Left hindlimb (tissue), 1 donor: ENCODE data around the gene MX1.

ENCODE experiments used
- DNase-seq: peaks from one replicate; pipeline ENCODE4 v3.0.0-alpha.2; 2018

MX1 gene

GRCh38 chr21:41425954-41426675, at the start of gene MX1:
Gene MX1 (plus strand): TSS chr21:41426239. CDS start chr21:41432071, 5,832 bp downstream.
- peak; percentile 65 for DNase-seq

- no peak for DNase-seq
These were observed 48.3 kb upstream of the MX1 start for GRCh38 chr21:41377715-41378114.

GRCh38 chr21:41378849-41379248, 47.2 kb upstream of the MX1 start:
- no peak for DNase-seq

- DNase-seq: no peak
These were observed 46.1 kb upstream of the MX1 start for GRCh38 chr21:41379901-41380300.

- no peak for DNase-seq
These were observed 44.3 kb upstream of the MX1 start for GRCh38 chr21:41381731-41382130.

GRCh38 chr21:41387042-41387819, 38.8 kb upstream of the MX1 start:
- no peak for DNase-seq

GRCh38 chr21:41387824-41388223, 38.2 kb upstream of the MX1 start:
- no peak for DNase-seq

GRCh38 chr21:41388259-41388658, 37.8 kb upstream of the MX1 start:
- no peak for DNase-seq

GRCh38 chr21:41390043-41390639, 35.9 kb upstream of the MX1 start:
- DNase-seq: no peak

- no peak for DNase-seq
These were observed 32.1 kb upstream of the MX1 start for GRCh38 chr21:41393876-41394465.

- no peak for DNase-seq
These were observed 29.4 kb upstream of the MX1 start for GRCh38 chr21:41396558-41397075.

GRCh38 chr21:41397471-41397891, 28.6 kb upstream of the MX1 start:
- no peak for DNase-seq

GRCh38 chr21:41398251-41398650, 27.8 kb upstream of the MX1 start:
- no peak for DNase-seq

GRCh38 chr21:41398831-41399230, 27.2 kb upstream of the MX1 start:
- DNase-seq: no peak

- no peak for DNase-seq
These were observed 26.7 kb upstream of the MX1 start for GRCh38 chr21:41399246-41399800.

- DNase-seq: no peak
These were observed 23.8 kb upstream of the MX1 start for GRCh38 chr21:41402231-41402630.

- DNase-seq: no peak
These were observed 23.2 kb upstream of the MX1 start for GRCh38 chr21:41402796-41403195.

- no peak for DNase-seq
These were observed 22.7 kb upstream of the MX1 start for GRCh38 chr21:41403331-41403730.

GRCh38 chr21:41403966-41404365, 22.1 kb upstream of the MX1 start:
- DNase-seq: no peak

GRCh38 chr21:41405321-41405720, 20.7 kb upstream of the MX1 start:
- DNase-seq: no peak

- DNase-seq: no peak
These were observed 19.7 kb upstream of the MX1 start for GRCh38 chr21:41406340-41406739.

GRCh38 chr21:41407541-41408460, 18.2 kb upstream of the MX1 start:
- no peak for DNase-seq
